Stomach (tissue), 9 donors: ENCODE measurements around the gene MMEL1. TPM values are rescaled to one million over a fixed set of nuclear protein-coding genes. Genes with fewer than 3 reads are reported as not detected.

Source experiments
- DNase-seq, 2 donors: peaks; one replicate each; pipeline versions ENCODE4 v3.0.0 to v3.0.0-alpha.2; 2013 to 2019
- H3K27ac ChIP-seq, 5 donors: fragments of 200-600 bp in 4 of 5; sonication (generic) in 4 of 5; one replicate each; pipeline ENCODE4 v1.5.1; 2013 to 2019; ENCODE audit warnings: mild to moderate bottlenecking in 1 of 5, moderate library complexity in 1 of 5
- H3K27me3 ChIP-seq, 3 donors: fragments of 200-600 bp; sonication (generic); one replicate each; pipeline ENCODE4 v1.5.1; 2017 to 2019; ENCODE audit warnings: mixed run types in 1 of 3
- H3K36me3 ChIP-seq, 4 donors: fragments of 200-600 bp; sonication (generic); 1 replicate in 3 of 4; 2 replicates in 1 of 4; pipeline ENCODE4 v1.5.1; 2016 to 2019
- H3K4me1 ChIP-seq, 4 donors: fragments of 200-600 bp; sonication (generic); one replicate each; pipeline ENCODE4 v1.5.1; 2016 to 2019
- H3K4me3 ChIP-seq, 4 donors: fragments of 200-600 bp; sonication (generic) in 3 of 4; one replicate each; pipeline ENCODE4 v1.5.1; 2016 to 2019; ENCODE audit warnings: mild to moderate bottlenecking in 1 of 4
- H3K9me3 ChIP-seq, 4 donors: fragments of 200-600 bp; sonication (generic); one replicate each; pipeline ENCODE4 v1.5.1; 2016 to 2019
- CTCF ChIP-seq, 7 experiments: fragments of 450-650 bp in 4 of 7; fragments of 200-600 bp in 3 of 7; sonication (generic) in 3 of 7; IDR thresholded peaks; one replicate each; pipeline ENCODE4 v1.5.1; 2016 to 2019; ENCODE audit warnings: antibody characterized with exemption in 7 of 7, control low read depth in 2 of 7, mild to moderate bottlenecking in 1 of 7
- EP300 ChIP-seq: sonication (generic); formaldehyde crosslinking; IDR thresholded peaks from one replicate; pipeline ENCODE4 v1.6.1; 2017; ENCODE audit warnings: antibody characterized with exemption
- POLR2A ChIP-seq, 4 donors: fragments of 450-650 bp; IDR thresholded peaks; one replicate each; pipeline ENCODE4 v1.6.1; 2016; ENCODE audit warnings: antibody characterized with exemption in 4 of 4, control low read depth in 2 of 4, mild to moderate bottlenecking in 1 of 4, moderate library complexity in 1 of 4
- POLR2AphosphoS5 ChIP-seq, 3 donors: sonication (generic); formaldehyde crosslinking; IDR thresholded peaks; one replicate each; pipeline ENCODE4 v1.6.1; 2016; ENCODE audit warnings: antibody characterized with exemption in 3 of 3
- WGBS, 5 donors: extraction: QIAGEN DNeasy Blood & Tissue Kit in 3 of 5; methylation state at CpG; one replicate each; pipeline versions ENCODE4 v1.1.5 to v1.1.7; 2013 to 2018; 5-methylcytosine and 5-hydroxymethylcytosine counted together
- intact Hi-C: fragments of 100-400 bp; cut with DNase I; formaldehyde crosslinking; loops from one replicate; pipeline ENCODE4 v1.15.1; 2023; ENCODE audit warnings: low total_unique reads
- polyA plus RNA-seq, 3 donors: library from polyadenylated mRNA; stranded (reverse); fragments of 200-250 nt; gene quantifications; one replicate each; pipeline ENCODE4 v1.2.3, GENCODE V29; 2013
- total RNA-seq, 5 donors: library from RNA; depleted of rRNA; stranded (reverse); fragments of >200 nt; gene quantifications; one replicate each; pipeline versions ENCODE4 v1.1.0 to v1.2.3, GENCODE V29; 2014 to 2016
- donor health status: healthy with polysubstance abuse.
- donor health status: Bipolar disorder and iron deficiency.
- donor health status: healthy.

MMEL1 gene
- total and polyA plus RNA-seq, 8 donors = 1.3 to 190 (median 23.6) TPM

GRCh38 chr1:2548068-2548589 is 84.7 kb downstream of the MMEL1 start:
- no peaks in the 10 kb centered on the region for H3K36me3 ChIP-seq
- TF ChIP-seq EP300 (no peak), CTCF (IDR thresholded peaks at IDR 0.05) (peak in 5 of 7 experiments; percentile 85 to 96 (median 94)), POLR2AphosphoS5 (IDR thresholded peaks at IDR 0.05) (peak; percentile 5 to 60 (median 8)), POLR2A (IDR thresholded peaks at IDR 0.05) (no peak)
- WGBS, 5 donors = 3 to 11% (median 5%) methylated on average over 16 to 17 of the region's 17 CpGs
- H3K9me3 ChIP-seq = no peaks in the 10 kb centered on the region
- peak; percentile 90 to 94 for DNase-seq
- H3K4me1 ChIP-seq = peaks cover 57 to 74% (median 67%) of the 10 kb centered on the region in 4 donors
- peaks cover 0 to 29% (median 0%) of the 10 kb centered on the region in 3 donors for H3K27me3 ChIP-seq
- peak overlapping the region; percentile 92 to 98 (median 97) for H3K27ac ChIP-seq
- intact Hi-C loops = loop anchor here (10.0 kb wide), 1 partner anchor 97 kb away; no protein-coding TSS in a partner anchor
- peak overlapping the region; percentile 52 to 67 (median 54) for H3K4me3 ChIP-seq

- Histone ChIP-seq H3K9me3 (no peaks in the 10 kb centered on the region), H3K27ac (peak overlapping the region; percentile 92 to 98 (median 97)), H3K4me3 (peak overlapping the region; percentile 52 to 67 (median 54)), H3K36me3 (no peaks in the 10 kb centered on the region), H3K27me3 (peaks cover 0 to 34% (median 0%) of the 10 kb centered on the region in 3 donors), H3K4me1 (peaks cover 57 to 75% (median 67%) of the 10 kb centered on the region in 4 donors)
- no peak for DNase-seq
- 6 to 11% (median 9%) methylated on average over 16 to 27 of the region's 27 CpGs for WGBS, 5 donors
- TF ChIP-seq POLR2A (IDR thresholded peaks at IDR 0.05) = no peak
- no peak for TF ChIP-seq CTCF (IDR thresholded peaks at IDR 0.05)
- TF ChIP-seq EP300 = no peak
- no peak for TF ChIP-seq POLR2AphosphoS5 (IDR thresholded peaks at IDR 0.05)
- intact Hi-C loops = loop anchor here (10.0 kb wide), 1 partner anchor 97 kb away; no protein-coding TSS in a partner anchor
Observed at GRCh38 chr1:2547210-2548067, 85.4 kb downstream of the MMEL1 start.

- H3K36me3 ChIP-seq = no peaks in the 10 kb centered on the region
- H3K4me3 ChIP-seq = peak overlapping the region; percentile 52 to 67 (median 54)
- DNase-seq = peak; percentile 89 to 96
- H3K4me1 ChIP-seq = peaks cover 57 to 78% (median 69%) of the 10 kb centered on the region in 4 donors
- 0 to 1% (median 1%) methylated on average over 18 to 52 of the region's 52 CpGs for WGBS, 5 donors
- peak overlapping the region; percentile 92 to 98 (median 97) for H3K27ac ChIP-seq
- peaks cover 0 to 42% (median 0%) of the 10 kb centered on the region in 3 donors for H3K27me3 ChIP-seq
- TF ChIP-seq POLR2A (IDR thresholded peaks at IDR 0.05) (no peak), CTCF (IDR thresholded peaks at IDR 0.05) (peak in 2 of 7 experiments; percentile 6 to 25), POLR2AphosphoS5 (IDR thresholded peaks at IDR 0.05) (peak; percentile 56 to 88 (median 83)), EP300 (no peak)
- intact Hi-C loops = loop anchor here (10.0 kb wide), 1 partner anchor 98 kb away; no protein-coding TSS in a partner anchor
- no peaks in the 10 kb centered on the region for H3K9me3 ChIP-seq
Observed at GRCh38 chr1:2546515-2547209, 86.2 kb downstream of the MMEL1 start.
